ENCODE results near the gene PDE6A.

Gene PDE6A

GRCh38 chr5:149817539-149818060, 127.0 kb downstream of the PDE6A start:
- TF ChIP-seq, protein P1, sequence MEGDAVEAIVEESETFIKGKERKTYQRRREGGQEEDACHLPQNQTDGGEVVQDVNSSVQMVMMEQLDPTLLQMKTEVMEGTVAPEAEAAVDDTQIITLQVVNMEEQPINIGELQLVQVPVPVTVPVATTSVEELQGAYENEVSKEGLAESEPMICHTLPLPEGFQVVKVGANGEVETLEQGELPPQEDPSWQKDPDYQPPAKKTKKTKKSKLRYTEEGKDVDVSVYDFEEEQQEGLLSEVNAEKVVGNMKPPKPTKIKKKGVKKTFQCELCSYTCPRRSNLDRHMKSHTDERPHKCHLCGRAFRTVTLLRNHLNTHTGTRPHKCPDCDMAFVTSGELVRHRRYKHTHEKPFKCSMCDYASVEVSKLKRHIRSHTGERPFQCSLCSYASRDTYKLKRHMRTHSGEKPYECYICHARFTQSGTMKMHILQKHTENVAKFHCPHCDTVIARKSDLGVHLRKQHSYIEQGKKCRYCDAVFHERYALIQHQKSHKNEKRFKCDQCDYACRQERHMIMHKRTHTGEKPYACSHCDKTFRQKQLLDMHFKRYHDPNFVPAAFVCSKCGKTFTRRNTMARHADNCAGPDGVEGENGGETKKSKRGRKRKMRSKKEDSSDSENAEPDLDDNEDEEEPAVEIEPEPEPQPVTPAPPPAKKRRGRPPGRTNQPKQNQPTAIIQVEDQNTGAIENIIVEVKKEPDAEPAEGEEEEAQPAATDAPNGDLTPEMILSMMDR (IDR thresholded peaks at IDR 0.05; ENCODE audit: low read depth, low read length, missing control alignments) = no peak
- peak; percentile 43 for DNase-seq (ENCODE audit: extremely low read depth, low read depth)

GRCh38 chr5:149816661-149817060, 127.9 kb downstream of the PDE6A start:
- no peak overlapping the region for H3K4me3 ChIP-seq (replicated peaks; ENCODE audit: low read depth, low read length)
- DNase-seq (ENCODE audit: extremely low read depth, low read depth) = no peak
- TF ChIP-seq, protein P1 (IDR thresholded peaks at IDR 0.05; ENCODE audit: low read depth, low read length, missing control alignments) = no peak

More at GRCh38 chr5:149817539-149818060, 127.0 kb downstream of the PDE6A start:
- H3K4me3 ChIP-seq (replicated peaks; ENCODE audit: low read depth, low read length) = no peak overlapping the region

- DNase-seq (ENCODE audit: extremely low read depth, low read depth) = no peak
- TF ChIP-seq, protein P1 (IDR thresholded peaks at IDR 0.05; ENCODE audit: low read depth, low read length, missing control alignments) = no peak
- no peak overlapping the region for H3K4me3 ChIP-seq (replicated peaks; ENCODE audit: low read depth, low read length)
Measured at GRCh38 chr5:149811453-149811852, 133.1 kb downstream of the PDE6A start.

DNA sequence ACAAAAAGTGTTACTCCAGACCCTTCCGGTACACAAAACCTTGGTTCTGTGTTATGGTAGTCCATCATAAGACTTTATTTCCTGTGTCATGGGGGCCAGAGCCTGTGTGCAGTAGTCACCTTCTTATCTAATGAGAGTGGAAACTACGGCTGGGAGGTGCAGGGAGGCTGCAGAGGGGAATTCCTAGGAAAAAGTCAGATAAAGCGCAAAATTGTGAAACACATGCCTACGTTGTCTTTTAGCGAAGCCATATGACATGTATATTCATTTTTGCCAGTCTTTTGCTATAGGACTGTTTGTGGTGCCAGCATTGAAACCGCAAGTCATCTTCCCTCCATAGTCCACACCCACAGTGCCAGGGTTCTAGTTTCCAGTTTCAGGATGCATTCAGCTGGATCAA, 133.7 kb downstream of the PDE6A start:
- TF ChIP-seq, protein P1 (IDR thresholded peaks at IDR 0.05; ENCODE audit: low read depth, low read length, missing control alignments) = no peak
- H3K4me3 ChIP-seq (replicated peaks; ENCODE audit: low read depth, low read length) = no peak overlapping the region
- no peak for DNase-seq (ENCODE audit: extremely low read depth, low read depth)

DNA sequence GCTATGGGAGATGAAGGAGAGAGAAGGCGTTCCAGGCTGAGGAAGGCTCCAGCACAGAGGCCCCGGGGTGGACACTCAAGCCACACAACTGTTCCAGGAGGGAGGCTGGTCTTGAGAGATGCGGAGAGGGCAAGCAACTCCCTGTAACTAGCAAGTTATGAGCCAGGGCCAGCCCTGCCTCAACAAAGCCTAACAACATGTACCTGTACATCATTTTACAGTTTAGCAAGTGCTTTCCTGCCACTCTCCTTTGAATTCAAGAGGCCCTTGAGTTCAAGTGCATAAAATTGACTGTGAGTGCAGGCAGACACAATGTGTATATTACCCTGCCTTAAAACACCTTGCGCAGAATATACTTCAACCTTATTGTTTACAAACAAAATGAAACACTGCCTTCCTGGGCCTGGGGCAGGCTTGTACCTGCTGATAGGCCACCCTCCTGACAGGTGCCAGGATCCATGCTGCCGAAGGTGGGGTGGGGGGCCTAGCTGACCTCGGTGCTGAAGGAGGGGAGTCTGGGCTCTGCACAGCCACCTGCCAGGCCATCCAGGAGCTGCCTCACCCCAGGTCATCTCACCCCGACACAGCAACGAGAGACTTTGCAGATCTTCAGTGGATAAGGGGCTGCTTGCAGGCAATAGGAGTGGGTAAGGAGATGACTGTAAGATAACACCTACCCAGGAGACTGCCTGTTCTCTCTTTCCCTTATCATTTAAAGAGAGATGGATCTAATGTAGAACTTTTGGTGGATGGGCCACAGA, 134.5 kb downstream of the PDE6A start:
- TF ChIP-seq, protein P1 (IDR thresholded peaks at IDR 0.05; ENCODE audit: low read depth, low read length, missing control alignments) = no peak
- no peak for DNase-seq (ENCODE audit: extremely low read depth, low read depth)
- no peak overlapping the region for H3K4me3 ChIP-seq (replicated peaks; ENCODE audit: low read depth, low read length)

GRCh38 chr5:149808264-149808982, 136.2 kb downstream of the PDE6A start:
- TF ChIP-seq, protein P1 (IDR thresholded peaks at IDR 0.05; ENCODE audit: low read depth, low read length, missing control alignments) = no peak
- no peak for DNase-seq (ENCODE audit: extremely low read depth, low read depth)
- H3K4me3 ChIP-seq (replicated peaks; ENCODE audit: low read depth, low read length) = no peak overlapping the region
